CMK (cell line): ENCODE results near the gene THOC5.

Experiments used
- DNase-seq: peaks from one replicate; pipeline ENCODE4 v3.0.0-alpha.2; 2010; ENCODE audit warnings: low read depth

The THOC5 gene

GRCh38 chr22:29476116-29476515 lies 77.4 kb downstream of the THOC5 start:
- no peak for DNase-seq

GRCh38 chr22:29475550-29475949 lies 78.0 kb downstream of the THOC5 start:
- no peak for DNase-seq

- no peak for DNase-seq
Measured at GRCh38 chr22:29473001-29473400, 80.6 kb downstream of the THOC5 start.

- no peak for DNase-seq
Measured at GRCh38 chr22:29470159-29470855, 83.2 kb downstream of the THOC5 start.

- no peak for DNase-seq
Measured at GRCh38 chr22:29469755-29470154, 83.8 kb downstream of the THOC5 start.

- DNase-seq = no peak
Measured at GRCh38 chr22:29464581-29464980, 89.0 kb downstream of the THOC5 start.

- no peak for DNase-seq
Measured at GRCh38 chr22:29463629-29464028, 89.9 kb downstream of the THOC5 start.

GRCh38 chr22:29461263-29461662 lies 92.3 kb downstream of the THOC5 start:
- no peak for DNase-seq

GRCh38 chr22:29459773-29460172 lies 93.8 kb downstream of the THOC5 start:
- DNase-seq = no peak

GRCh38 chr22:29458551-29458950 lies 95.0 kb downstream of the THOC5 start:
- DNase-seq = no peak

- no peak for DNase-seq
Measured at GRCh38 chr22:29457730-29458129, 95.8 kb downstream of the THOC5 start.

- no peak for DNase-seq
Measured at GRCh38 chr22:29456211-29456671, 97.3 kb downstream of the THOC5 start.
